OCI-LY1 (cell line): ENCODE measurements around the gene GALNTL6.

Experiments used
- CTCF ChIP-seq: fragments of 200-600 bp; sonication (generic), shearing (Covaris generic); IDR thresholded peaks from 2 replicates; pipeline ENCODE4 v1.5.1; 2017; ENCODE audit warnings: mild to moderate bottlenecking, antibody characterized with exemption, low read length, moderate library complexity, mixed read lengths
- EZH2 ChIP-seq: fragments of 200-600 bp; sonication (generic), shearing (Covaris generic); IDR thresholded peaks from 2 replicates; pipeline ENCODE4 v1.8.0; 2017; ENCODE audit warnings: borderline replicate concordance, mixed run types, mild to moderate bottlenecking, antibody characterized with exemption, low read length, moderate library complexity, mixed read lengths

- no peak for TF ChIP-seq CTCF
- no peak for TF ChIP-seq EZH2
Measured at GRCh38 chr4:172651961-172652360, 838.8 kb downstream of the GALNTL6 start.
